Mucosa of stomach (tissue), 1 donor: ENCODE measurements around the gene OXLD1.
A peak's percentile ranks its signal among the peaks of the same experiment; 100 is the strongest.

Experiments
- H3K27me3 ChIP-seq: one replicate; pipeline ENCODE4 v1.7.0; 2013; ENCODE audit warnings: mild to moderate bottlenecking, low read length; ENCODE audit not compliant: control insufficient read depth, insufficient read depth
- H3K36me3 ChIP-seq: one replicate; pipeline ENCODE4 v1.7.0; 2013; ENCODE audit warnings: low read length; ENCODE audit not compliant: control insufficient read depth, insufficient read depth
- H3K4me1 ChIP-seq: one replicate; pipeline ENCODE4 v1.7.0; 2013; ENCODE audit warnings: mild to moderate bottlenecking, low read length; ENCODE audit not compliant: control insufficient read depth, insufficient read depth
- H3K4me3 ChIP-seq: one replicate; pipeline ENCODE4 v1.7.0; 2013; ENCODE audit warnings: low read length
- H3K9ac ChIP-seq: one replicate; pipeline ENCODE4 v1.7.0; 2013; ENCODE audit warnings: mild to moderate bottlenecking, low read length, moderate library complexity
- H3K9me3 ChIP-seq: one replicate; pipeline ENCODE4 v1.7.0; 2013; ENCODE audit warnings: mild to moderate bottlenecking, low read length, moderate library complexity; ENCODE audit not compliant: control insufficient read depth
- donor health status: Pancreatic carcinoma.

The OXLD1 gene

GRCh38 chr17:81707725-81708646 lies 41.6 kb upstream of the OXLD1 start:
- Histone ChIP-seq H3K4me3 (no peak overlapping the region), H3K9ac (no peak overlapping the region), H3K36me3 (peaks cover 5% of the 10 kb centered on the region), H3K4me1 (peaks cover 35% of the 10 kb centered on the region), H3K27me3 (no peaks in the 10 kb centered on the region), H3K9me3 (no peaks in the 10 kb centered on the region)

GRCh38 chr17:81706757-81707624 lies 40.6 kb upstream of the OXLD1 start:
- peaks cover 34% of the 10 kb centered on the region for H3K4me1 ChIP-seq
- peaks cover 5% of the 10 kb centered on the region for H3K36me3 ChIP-seq
- H3K4me3 ChIP-seq = no peak overlapping the region
- no peaks in the 10 kb centered on the region for H3K27me3 ChIP-seq
- H3K9me3 ChIP-seq = no peaks in the 10 kb centered on the region
- no peak overlapping the region for H3K9ac ChIP-seq

GRCh38 chr17:81706232-81706611 lies 39.8 kb upstream of the OXLD1 start:
- no peaks in the 10 kb centered on the region for H3K27me3 ChIP-seq
- H3K4me3 ChIP-seq = no peak overlapping the region
- no peaks in the 10 kb centered on the region for H3K9me3 ChIP-seq
- peaks cover 37% of the 10 kb centered on the region for H3K4me1 ChIP-seq
- peaks cover 5% of the 10 kb centered on the region for H3K36me3 ChIP-seq
- H3K9ac ChIP-seq = no peak overlapping the region

- Histone ChIP-seq H3K4me1 (peaks cover 32% of the 10 kb centered on the region), H3K9me3 (no peaks in the 10 kb centered on the region), H3K36me3 (peaks cover 5% of the 10 kb centered on the region), H3K4me3 (no peak overlapping the region), H3K9ac (no peak overlapping the region), H3K27me3 (no peaks in the 10 kb centered on the region)
These were observed 39.3 kb upstream of the OXLD1 start for GRCh38 chr17:81705518-81706231.

GRCh38 chr17:81703747-81704654 lies 37.6 kb upstream of the OXLD1 start:
- Histone ChIP-seq H3K9ac (peak overlapping the region; percentile 96), H3K4me1 (peaks cover 22% of the 10 kb centered on the region), H3K36me3 (peaks cover 5% of the 10 kb centered on the region), H3K27me3 (no peaks in the 10 kb centered on the region), H3K4me3 (peak overlapping the region; percentile 90), H3K9me3 (no peaks in the 10 kb centered on the region)

GRCh38 chr17:81702934-81703746 lies 36.7 kb upstream of the OXLD1 start, which contains the start of gene MRPL12:
TSS of gene MRPL12 (plus strand) at chr17:81703367. CDS start at chr17:81703502, 135 bp downstream.
- Histone ChIP-seq H3K9ac (peak within 1 kb of the TSS; percentile 96), H3K36me3 (peaks cover 5% of the 10 kb centered on the region), H3K4me1 (peaks cover 22% of the 10 kb centered on the region), H3K4me3 (peak within 1 kb of the TSS; percentile 90), H3K9me3 (no peaks in the 10 kb centered on the region), H3K27me3 (no peaks in the 10 kb centered on the region)

GRCh38 chr17:81701288-81702071 lies 35.1 kb upstream of the OXLD1 start:
- H3K27me3 ChIP-seq = no peaks in the 10 kb centered on the region
- no peak overlapping the region for H3K4me3 ChIP-seq
- peaks cover 22% of the 10 kb centered on the region for H3K4me1 ChIP-seq
- peak overlapping the region; percentile 96 for H3K9ac ChIP-seq
- H3K36me3 ChIP-seq = peaks cover 5% of the 10 kb centered on the region
- H3K9me3 ChIP-seq = no peaks in the 10 kb centered on the region

GRCh38 chr17:81700353-81701287 lies 34.2 kb upstream of the OXLD1 start:
- H3K4me3 ChIP-seq = no peak overlapping the region
- H3K9me3 ChIP-seq = no peaks in the 10 kb centered on the region
- peaks cover 22% of the 10 kb centered on the region for H3K4me1 ChIP-seq
- H3K36me3 ChIP-seq = peaks cover under 1% of the 10 kb centered on the region
- H3K9ac ChIP-seq = no peak overlapping the region
- H3K27me3 ChIP-seq = no peaks in the 10 kb centered on the region

GRCh38 chr17:81697261-81698044 lies 31.0 kb upstream of the OXLD1 start:
- H3K4me3 ChIP-seq = no peak overlapping the region
- H3K9ac ChIP-seq = no peak overlapping the region
- no peaks in the 10 kb centered on the region for H3K9me3 ChIP-seq
- peaks cover 11% of the 10 kb centered on the region for H3K4me1 ChIP-seq
- no peaks in the 10 kb centered on the region for H3K27me3 ChIP-seq
- peaks cover 15% of the 10 kb centered on the region for H3K36me3 ChIP-seq
